Tibial nerve (tissue), 4 donors: Measurements from ENCODE around the gene MDN1. TPM values are rescaled to one million over a fixed set of nuclear protein-coding genes. Genes with fewer than 3 reads are reported as not detected.

Experiments
- DNase-seq, 2 donors: peaks; one replicate each; pipeline ENCODE4 v3.0.0-alpha.2; 2019; ENCODE audit warnings: low spot score in 2 of 2
- H3K27ac ChIP-seq, 4 donors: fragments of 200-600 bp; sonication (generic) in 3 of 4; one replicate each; pipeline ENCODE4 v1.5.1; 2017 to 2019; ENCODE audit warnings: mild to moderate bottlenecking in 1 of 4
- H3K27me3 ChIP-seq, 2 donors: fragments of 200-600 bp; sonication (generic) in 1 of 2; one replicate each; pipeline versions ENCODE4 v1.5.1 to v1.6.0; 2017 to 2019
- H3K36me3 ChIP-seq, 3 donors: fragments of 200-600 bp; sonication (generic); one replicate each; pipeline ENCODE4 v1.5.1; 2018 to 2019
- H3K4me1 ChIP-seq, 4 donors: fragments of 200-600 bp; sonication (generic) in 3 of 4; one replicate each; pipeline ENCODE4 v1.5.1; 2017 to 2019
- H3K4me3 ChIP-seq, 4 donors: fragments of 200-600 bp; sonication (generic) in 3 of 4; one replicate each; pipeline ENCODE4 v1.5.1; 2017 to 2019; ENCODE audit warnings: mild to moderate bottlenecking in 1 of 4, moderate library complexity in 1 of 4
- H3K9me3 ChIP-seq, 4 donors: fragments of 200-600 bp; sonication (generic) in 3 of 4; one replicate each; pipeline ENCODE4 v1.5.1; 2017 to 2019
- CTCF ChIP-seq, 5 experiments: fragments of 200-600 bp in 3 of 5; fragments of 450-650 bp in 2 of 5; sonication (generic) in 3 of 5; IDR thresholded peaks; one replicate each; pipeline ENCODE4 v1.5.1; 2016 to 2019; ENCODE audit warnings: antibody characterized with exemption in 5 of 5, mild to moderate bottlenecking in 3 of 5, moderate library complexity in 2 of 5
- EP300 ChIP-seq, 2 donors: sonication (generic); formaldehyde crosslinking; IDR thresholded peaks; one replicate each; pipeline ENCODE4 v1.6.1; 2017; ENCODE audit warnings: antibody characterized with exemption in 2 of 2, mild to moderate bottlenecking in 1 of 2
- POLR2A ChIP-seq, 2 donors: fragments of 450-650 bp; IDR thresholded peaks; one replicate each; pipeline ENCODE4 v1.6.1; 2017; ENCODE audit warnings: antibody characterized with exemption in 2 of 2, mild to moderate bottlenecking in 2 of 2, moderate library complexity in 2 of 2
- WGBS, 2 donors: methylation state at CpG; one replicate each; pipeline ENCODE4 v1.1.5; 2018; 5-methylcytosine and 5-hydroxymethylcytosine counted together
- total RNA-seq, 4 donors: library from RNA; depleted of rRNA; stranded (reverse); fragments of >200 nt; gene quantifications; one replicate each; pipeline ENCODE4 v1.1.0, GENCODE V29; 2016

The MDN1 gene
- total RNA-seq, 4 donors from 2014 or later = 29.4 to 46.2 (median 39.8) TPM

GRCh38 chr6:89613790-89614189 lies 205.8 kb downstream of the MDN1 start:
- Histone ChIP-seq H3K4me1 (no peaks in the 10 kb centered on the region), H3K27me3 (no peaks in the 10 kb centered on the region), H3K4me3 (no peak overlapping the region), H3K36me3 (peaks cover 0 to 42% (median 0%) of the 10 kb centered on the region in 3 donors), H3K9me3 (no peaks in the 10 kb centered on the region), H3K27ac (no peak overlapping the region)
- no peak for TF ChIP-seq CTCF (IDR thresholded peaks at IDR 0.05)
- TF ChIP-seq POLR2A (IDR thresholded peaks at IDR 0.05) = no peak
- no peak for TF ChIP-seq EP300 (IDR thresholded peaks at IDR 0.05)
- 72 to 88% methylated on average over 5 of the region's 5 CpGs for WGBS, 2 donors
- DNase-seq = no peak

- Histone ChIP-seq H3K27ac (no peak overlapping the region), H3K4me3 (no peak overlapping the region), H3K9me3 (no peaks in the 10 kb centered on the region), H3K4me1 (no peaks in the 10 kb centered on the region), H3K36me3 (peaks cover 0 to 30% (median 0%) of the 10 kb centered on the region in 3 donors), H3K27me3 (no peaks in the 10 kb centered on the region)
- no peak for DNase-seq
- 84 to 85% methylated on average over 12 of the region's 12 CpGs for WGBS, 2 donors
- no peak for TF ChIP-seq POLR2A (IDR thresholded peaks at IDR 0.05)
Observed at GRCh38 chr6:89612121-89612520, 207.5 kb downstream of the MDN1 start.

GRCh38 chr6:89611666-89612065 lies 207.9 kb downstream of the MDN1 start:
- TF ChIP-seq CTCF (IDR thresholded peaks at IDR 0.05) = no peak
- no peak for TF ChIP-seq POLR2A (IDR thresholded peaks at IDR 0.05)
- TF ChIP-seq EP300 (IDR thresholded peaks at IDR 0.05) = no peak
- Histone ChIP-seq H3K27me3 (no peaks in the 10 kb centered on the region), H3K4me1 (no peaks in the 10 kb centered on the region), H3K9me3 (no peaks in the 10 kb centered on the region), H3K27ac (no peak overlapping the region), H3K36me3 (peaks cover 0 to 26% (median 0%) of the 10 kb centered on the region in 3 donors), H3K4me3 (no peak overlapping the region)
- DNase-seq = no peak

- no peak overlapping the region for H3K27ac ChIP-seq
- no peak overlapping the region for H3K4me3 ChIP-seq
- 41 to 49% methylated on average over 11 of the region's 11 CpGs for WGBS, 2 donors
- TF ChIP-seq CTCF (IDR thresholded peaks at IDR 0.05) (peak; percentile 75 to 78 (median 77)), EP300 (IDR thresholded peaks at IDR 0.05) (no peak)
- peak; percentile 45 to 76 for DNase-seq
- H3K9me3 ChIP-seq = no peaks in the 10 kb centered on the region
- H3K4me1 ChIP-seq = no peaks in the 10 kb centered on the region
- H3K27me3 ChIP-seq = no peaks in the 10 kb centered on the region
- H3K36me3 ChIP-seq = peaks cover 0 to 26% (median 0%) of the 10 kb centered on the region in 3 donors
Observed at GRCh38 chr6:89610149-89610642, 209.4 kb downstream of the MDN1 start.

GRCh38 chr6:89605861-89606260 lies 213.7 kb downstream of the MDN1 start:
- TF ChIP-seq EP300 (IDR thresholded peaks at IDR 0.05) = no peak
- H3K27ac ChIP-seq = no peak overlapping the region
- no peaks in the 10 kb centered on the region for H3K9me3 ChIP-seq
- WGBS, 2 donors = 84 to 92% methylated on average over 5 of the region's 5 CpGs
- H3K4me3 ChIP-seq = no peak overlapping the region
- no peak for DNase-seq
- H3K36me3 ChIP-seq = peaks cover 0 to 9% (median 0%) of the 10 kb centered on the region in 3 donors
- H3K27me3 ChIP-seq = no peaks in the 10 kb centered on the region
- no peaks in the 10 kb centered on the region for H3K4me1 ChIP-seq

DNA sequence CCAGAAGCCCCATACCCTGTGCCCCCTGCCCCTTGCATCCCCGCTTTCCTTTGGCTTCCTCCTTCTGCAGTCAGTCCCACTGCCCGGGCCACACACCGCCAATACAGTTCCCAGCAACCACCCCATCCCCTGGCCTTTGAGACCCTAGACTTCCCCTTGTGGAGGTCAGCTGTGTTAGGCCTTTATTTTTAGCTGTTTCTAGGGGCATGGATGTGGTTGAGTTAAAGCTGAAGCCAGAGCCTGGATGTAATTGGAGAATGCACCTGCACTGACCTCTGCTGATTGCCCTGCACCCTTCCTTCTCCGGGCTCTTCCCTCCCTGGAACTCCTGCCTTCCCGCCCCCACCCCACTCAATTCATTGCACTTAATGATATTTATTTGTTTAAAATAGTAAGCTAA lies 214.9 kb downstream of the MDN1 start:
- TF ChIP-seq POLR2A (IDR thresholded peaks at IDR 0.05) = no peak
- TF ChIP-seq EP300 (IDR thresholded peaks at IDR 0.05) = no peak
- TF ChIP-seq CTCF (IDR thresholded peaks at IDR 0.05) = no peak

More for the DNA sequence above, 214.9 kb downstream of the MDN1 start:
- no peak for DNase-seq
- 72 to 74% methylated on average over 5 of the region's 5 CpGs for WGBS, 2 donors
- H3K4me3 ChIP-seq = no peak overlapping the region
- no peak overlapping the region for H3K27ac ChIP-seq
- H3K36me3 ChIP-seq = peaks cover 0 to 9% (median 0%) of the 10 kb centered on the region in 3 donors
- no peaks in the 10 kb centered on the region for H3K9me3 ChIP-seq
- H3K4me1 ChIP-seq = no peaks in the 10 kb centered on the region
- H3K27me3 ChIP-seq = no peaks in the 10 kb centered on the region
